Mesendoderm (in vitro differentiated cells): Measurements from ENCODE around the gene EPHA2.

Experiments used
- DNase-seq: peaks from one replicate; pipeline ENCODE4 v3.0.0; 2013
- H2AK5ac ChIP-seq: 2 replicates; pipeline ENCODE4 v1.6.1; 2013; ENCODE audit warnings: low read length, inconsistent platforms
- H2BK120ac ChIP-seq: 2 replicates; pipeline ENCODE4 v1.6.1; 2013; ENCODE audit warnings: low read depth, mild to moderate bottlenecking, low read length, moderate library complexity, mixed read lengths
- H2BK15ac ChIP-seq: replicated peaks from 2 replicates; pipeline ENCODE4 v1.6.1; 2013; ENCODE audit warnings: low read depth, mild to moderate bottlenecking, moderate library complexity
- H2BK5ac ChIP-seq: 2 replicates; pipeline ENCODE4 v1.6.1; 2013; ENCODE audit warnings: low read length, inconsistent platforms
- H3K18ac ChIP-seq: 2 replicates; pipeline ENCODE4 v1.6.1; 2013; ENCODE audit warnings: mild to moderate bottlenecking, low read length, mixed read lengths
- H3K23ac ChIP-seq: one replicate; pipeline ENCODE4 v1.6.1; 2013; ENCODE audit warnings: low read length
- H3K27ac ChIP-seq: 2 replicates; pipeline ENCODE4 v1.5.1; 2013; ENCODE audit warnings: low read depth, mild to moderate bottlenecking, inconsistent platforms, low read length, moderate library complexity
- H3K27me3 ChIP-seq: 2 replicates; pipeline ENCODE4 v1.6.1; 2013; ENCODE audit warnings: low read length, control low read depth, mild to moderate bottlenecking, inconsistent platforms; ENCODE audit not compliant: insufficient read depth, poor library complexity
- H3K36me3 ChIP-seq: 2 replicates; pipeline ENCODE4 v1.6.1; 2013; ENCODE audit warnings: low read length, inconsistent platforms; ENCODE audit not compliant: control insufficient read depth, insufficient read depth
- H3K4ac ChIP-seq: one replicate; pipeline ENCODE4 v1.6.1; 2013; ENCODE audit warnings: low read depth, mild to moderate bottlenecking, low read length, moderate library complexity
- H3K4me1 ChIP-seq: 2 replicates; pipeline ENCODE4 v1.6.1; 2013; ENCODE audit warnings: low read depth, low read length, inconsistent platforms; ENCODE audit not compliant: control insufficient read depth
- H3K4me2 ChIP-seq: 2 replicates; pipeline ENCODE4 v1.6.1; 2013; ENCODE audit warnings: low read length
- H3K4me3 ChIP-seq: 2 replicates; pipeline ENCODE4 v1.5.1; 2013; ENCODE audit warnings: mild to moderate bottlenecking, low read length
- H3K56ac ChIP-seq: one replicate; pipeline ENCODE4 v1.6.1; 2013; ENCODE audit warnings: low read length
- H3K79me1 ChIP-seq: 2 replicates; pipeline ENCODE4 v1.6.1; 2013; ENCODE audit warnings: low read length, inconsistent platforms
- H3K79me2 ChIP-seq: 2 replicates; pipeline ENCODE4 v1.6.1; 2013; ENCODE audit warnings: mild to moderate bottlenecking, low read length; ENCODE audit not compliant: control insufficient read depth, insufficient read depth
- H3K9ac ChIP-seq: 2 replicates; pipeline ENCODE4 v1.6.1; 2013; ENCODE audit warnings: low read length, inconsistent platforms
- H4K5ac ChIP-seq: one replicate; pipeline ENCODE4 v1.6.1; 2013; ENCODE audit warnings: low read length
- H4K8ac ChIP-seq: one replicate; pipeline ENCODE4 v1.6.1; 2013; ENCODE audit warnings: low read depth, mild to moderate bottlenecking, control low read depth, low read length, moderate library complexity
- WGBS: extraction: QIAGEN DNeasy Blood & Tissue Kit; methylation state at CpG from one replicate; pipeline ENCODE4 v1.1.7; 2013; ENCODE audit warnings: low lambda C conversion rate, missing lambda C conversion rate; ENCODE audit not compliant: insufficient coverage; ENCODE audit errors: extremely low coverage; 5-methylcytosine and 5-hydroxymethylcytosine counted together

EPHA2 gene

DNA sequence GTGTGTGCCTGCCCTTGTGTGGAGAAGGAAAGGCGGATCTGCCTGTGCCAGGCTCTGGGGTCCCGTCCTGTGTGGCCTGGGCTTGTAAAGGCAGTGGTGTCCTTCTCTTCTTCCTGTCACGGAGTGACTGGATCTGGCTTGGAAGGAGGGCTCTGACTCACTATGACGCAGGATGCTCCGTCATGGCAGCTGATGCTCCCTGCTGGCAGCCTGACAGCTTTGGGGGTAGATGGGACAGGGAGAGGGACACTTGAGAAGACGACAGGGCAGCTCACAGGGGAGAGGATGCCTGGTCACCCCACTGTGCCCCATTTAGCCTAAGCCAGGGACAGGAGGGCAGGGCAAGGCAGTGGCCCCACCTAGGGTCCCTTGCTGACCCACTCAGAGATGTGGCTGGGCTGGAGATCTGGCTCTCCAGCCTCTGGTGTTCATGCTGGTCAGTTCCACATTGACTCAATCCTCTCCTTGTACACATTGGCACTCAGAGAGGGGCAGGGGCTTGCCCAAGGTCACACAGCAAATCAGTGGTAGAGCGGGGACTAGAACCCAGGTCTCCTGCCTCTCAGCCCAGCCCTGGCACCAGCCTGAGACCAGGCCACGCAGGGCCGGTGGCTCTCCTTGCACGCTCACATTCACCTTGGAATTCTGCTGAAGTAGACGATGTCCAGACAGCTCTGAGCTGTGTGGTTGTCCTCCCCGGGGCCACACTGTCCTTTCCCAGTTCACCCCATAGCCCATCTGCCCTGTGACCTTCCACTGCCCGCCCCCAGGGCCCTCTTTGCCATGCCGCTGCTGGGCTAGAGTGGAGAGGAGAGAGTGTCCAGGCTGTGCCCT lies 79.6 kb downstream of the EPHA2 start:
- no peaks in the 10 kb centered on the region for H3K36me3 ChIP-seq
- no peak overlapping the region for H3K56ac ChIP-seq
- no peak overlapping the region for H4K5ac ChIP-seq
- H3K27ac ChIP-seq, result no peak overlapping the region
- no peak overlapping the region for H3K18ac ChIP-seq
- H4K8ac ChIP-seq, result no peak overlapping the region
- H3K79me2 ChIP-seq, result no peaks in the 10 kb centered on the region
- no peaks in the 10 kb centered on the region for H3K27me3 ChIP-seq
- peak; percentile 54 for DNase-seq
- H3K9ac ChIP-seq, result no peak overlapping the region
- no CpG with 5 or more reads among the region's 14 CpGs for WGBS
- H2BK120ac ChIP-seq, result no peak overlapping the region
- peaks cover 1% of the 10 kb centered on the region for H3K4me1 ChIP-seq
- no peak overlapping the region for H3K4me2 ChIP-seq
- no peak overlapping the region for H3K23ac ChIP-seq
- H2BK5ac ChIP-seq, result no peak overlapping the region
- H2BK15ac ChIP-seq, result no peak overlapping the region
- no peaks in the 10 kb centered on the region for H3K79me1 ChIP-seq
- no peak overlapping the region for H3K4me3 ChIP-seq
- no peak overlapping the region for H2AK5ac ChIP-seq
- no peak overlapping the region for H3K4ac ChIP-seq

GRCh38 chr1:16075337-16076030 lies 80.4 kb downstream of the EPHA2 start:
- no peak overlapping the region for H2BK15ac ChIP-seq
- no CpG with 5 or more reads among the region's 11 CpGs for WGBS
- no peak overlapping the region for H3K4me2 ChIP-seq
- no peak overlapping the region for H2AK5ac ChIP-seq
- no peaks in the 10 kb centered on the region for H3K79me1 ChIP-seq
- H3K36me3 ChIP-seq, result no peaks in the 10 kb centered on the region
- H3K79me2 ChIP-seq, result no peaks in the 10 kb centered on the region
- no peak overlapping the region for H3K56ac ChIP-seq
- no peak for DNase-seq
- H3K27me3 ChIP-seq, result no peaks in the 10 kb centered on the region
- H3K4ac ChIP-seq, result no peak overlapping the region
- no peak overlapping the region for H3K23ac ChIP-seq
- H3K4me1 ChIP-seq, result peaks cover 1% of the 10 kb centered on the region
- H3K9ac ChIP-seq, result no peak overlapping the region
- no peak overlapping the region for H4K8ac ChIP-seq
- no peak overlapping the region for H2BK5ac ChIP-seq
- H3K4me3 ChIP-seq, result no peak overlapping the region
- H3K18ac ChIP-seq, result no peak overlapping the region
- H3K27ac ChIP-seq, result no peak overlapping the region
- H2BK120ac ChIP-seq, result no peak overlapping the region
- no peak overlapping the region for H4K5ac ChIP-seq
